Small intestine (tissue), 7 donors: ENCODE results near the gene PRDM1. TPM values are rescaled to one million over a fixed set of nuclear protein-coding genes. Genes with fewer than 3 reads are reported as not detected.

Experiments used
- DNase-seq, 2 donors: peaks; one replicate each; pipeline versions ENCODE4 v3.0.0 to v3.0.0-alpha.2; 2013
- FAIRE-seq: peaks from 2 replicates; lab custom pipeline; 2012; peaks lifted over from hg19 to GRCh38; lab: Jason Lieb, UNC
- H3K27ac ChIP-seq, 3 donors: one replicate each; pipeline ENCODE4 v1.5.1; 2013; ENCODE audit warnings: low read length in 2 of 3, mild to moderate bottlenecking in 2 of 3, control low read depth in 1 of 3, inconsistent platforms in 1 of 3, low read depth in 1 of 3, moderate library complexity in 1 of 3
- H3K27me3 ChIP-seq, 3 donors: one replicate each; pipeline ENCODE4 v1.6.1; 2013; ENCODE audit warnings: low read length in 3 of 3, inconsistent platforms in 1 of 3; ENCODE audit not compliant: control insufficient read depth in 3 of 3, insufficient read depth in 3 of 3
- H3K36me3 ChIP-seq, 3 donors: one replicate each; pipeline ENCODE4 v1.6.1; 2013; ENCODE audit warnings: low read length in 3 of 3, inconsistent platforms in 1 of 3, low read depth in 1 of 3, mild to moderate bottlenecking in 1 of 3, moderate library complexity in 1 of 3; ENCODE audit not compliant: control insufficient read depth in 3 of 3, insufficient read depth in 2 of 3
- H3K4me1 ChIP-seq, 3 donors: one replicate each; pipeline ENCODE4 v1.6.1; 2013; ENCODE audit warnings: low read length in 2 of 3, inconsistent platforms in 1 of 3, low read depth in 1 of 3, mild to moderate bottlenecking in 1 of 3, moderate library complexity in 1 of 3; ENCODE audit not compliant: control insufficient read depth in 3 of 3, insufficient read depth in 2 of 3
- H3K4me3 ChIP-seq, 3 donors: one replicate each; pipeline ENCODE4 v1.5.1; 2013; ENCODE audit warnings: low read length in 3 of 3, control low read depth in 1 of 3, inconsistent platforms in 1 of 3, low read depth in 1 of 3, mild to moderate bottlenecking in 1 of 3, moderate library complexity in 1 of 3
- H3K9me3 ChIP-seq, 2 donors: one replicate each; pipeline ENCODE4 v1.6.1; 2013; ENCODE audit warnings: low read depth in 1 of 2, low read length in 1 of 2; ENCODE audit not compliant: control insufficient read depth in 2 of 2, insufficient read depth in 1 of 2
- WGBS, 3 donors: extraction: QIAGEN DNeasy Blood & Tissue Kit; methylation state at CpG; one replicate each; pipeline ENCODE4 v1.1.7; 2013; 5-methylcytosine and 5-hydroxymethylcytosine counted together
- polyA plus RNA-seq, 4 donors: library from polyadenylated mRNA; stranded (reverse) in 3 of 4; unstranded in 1 of 4; fragments of 200-250 nt in 3 of 4; fragments of 120-200 nt in 1 of 4; gene quantifications; one replicate each; pipeline versions ENCODE4 v1.2.1 to v1.2.3, GENCODE V29; 2013
- donor health status: healthy with polysubstance abuse.
- donor health status: control.
- donor health status: control.
- donor health status: Bipolar disorder and iron deficiency.
- donor health status: healthy.

The PRDM1 gene
- polyA plus RNA-seq, 4 donors = 0.67 to 78.6 (median 2.8) TPM

DNA sequence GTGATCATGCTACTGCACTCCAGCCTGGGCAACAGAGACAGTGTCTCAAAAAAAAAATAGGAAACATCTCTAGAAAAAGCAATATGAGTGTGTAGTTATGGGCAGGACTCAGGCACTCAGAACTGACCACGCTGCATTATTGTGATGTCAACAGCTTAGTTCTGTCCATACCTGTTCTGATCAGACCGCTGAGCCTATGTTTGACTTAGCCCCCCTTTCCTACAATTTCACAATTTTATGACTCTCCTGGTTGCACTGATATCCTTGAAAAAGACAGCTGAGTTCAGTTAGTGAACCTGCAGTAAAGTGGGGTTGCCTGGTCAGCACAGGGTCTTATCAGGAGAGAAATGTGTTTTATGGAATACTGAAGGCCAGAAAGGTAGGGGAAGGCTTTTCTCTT lies 37.8 kb upstream of the PRDM1 start:
- peaks cover 0 to 7% (median 0%) of the 10 kb centered on the region in 3 donors for H3K36me3 ChIP-seq
- 25 to 70% (median 54%) methylated on average over 2 of the region's 2 CpGs for WGBS, 3 donors
- DNase-seq = peak in 1 of 2 donors; percentile 91
- H3K4me1 ChIP-seq = peaks cover 0 to 8% (median 7%) of the 10 kb centered on the region in 3 donors
- H3K4me3 ChIP-seq = peak overlapping the region in 1 of 3 donors; percentile 44
- no peaks in the 10 kb centered on the region for H3K9me3 ChIP-seq
- no peaks in the 10 kb centered on the region for H3K27me3 ChIP-seq
- no peak for FAIRE-seq
- H3K27ac ChIP-seq = peak overlapping the region in 1 of 3 donors; percentile 85

DNA sequence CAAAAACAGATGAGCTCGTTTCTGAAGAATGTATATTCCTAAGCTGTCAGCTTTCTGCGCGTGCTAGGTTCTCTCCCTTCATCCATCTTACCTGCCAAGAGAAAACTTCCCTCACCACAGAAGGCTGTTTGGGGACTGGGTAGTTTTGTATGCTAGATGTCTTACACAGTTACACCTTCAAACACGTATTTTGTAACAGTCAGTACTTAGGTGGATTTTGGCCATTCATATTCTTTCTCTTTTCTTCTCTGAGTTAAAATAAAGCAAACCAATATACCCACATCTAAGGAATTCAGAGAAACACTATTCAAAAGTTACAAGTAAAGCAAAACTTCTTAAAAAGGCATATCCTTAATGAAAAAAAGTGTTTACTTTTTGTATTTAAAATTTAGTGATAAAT lies 35.6 kb upstream of the PRDM1 start:
- DNase-seq (peak in 1 of 2 donors; percentile 21), FAIRE-seq (no peak)
- Histone ChIP-seq H3K4me3 (peak overlapping the region in 1 of 3 donors; percentile 25), H3K4me1 (peaks cover 0 to 10% (median 7%) of the 10 kb centered on the region in 3 donors), H3K27me3 (no peaks in the 10 kb centered on the region), H3K27ac (peak overlapping the region in 1 of 3 donors; percentile 85), H3K9me3 (no peaks in the 10 kb centered on the region), H3K36me3 (peaks cover 0 to 7% (median 0%) of the 10 kb centered on the region in 3 donors)
- 72 to 83% (median 83%) methylated on average over 4 of the region's 4 CpGs for WGBS, 3 donors

DNA sequence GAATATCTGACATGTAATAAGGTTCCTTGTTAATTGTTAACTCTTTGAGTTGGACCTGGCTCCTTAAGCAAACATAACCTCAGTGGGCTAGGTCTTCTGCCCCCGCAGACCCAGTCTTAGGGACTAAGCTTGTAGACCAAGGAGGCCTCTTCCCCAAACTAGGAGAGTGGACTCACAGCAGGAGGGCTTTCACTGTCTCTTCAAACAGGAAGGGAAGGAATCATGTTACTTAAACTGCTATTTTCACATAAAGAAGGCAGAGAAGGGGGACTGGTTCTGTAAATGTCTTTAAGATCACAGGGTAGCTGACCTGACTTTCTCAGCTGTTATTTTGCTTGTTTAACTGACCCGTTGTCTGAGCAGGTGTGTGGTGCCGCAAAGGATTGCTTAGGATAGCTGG lies 34.9 kb upstream of the PRDM1 start:
- Histone ChIP-seq H3K4me3 (peak overlapping the region in 1 of 3 donors; percentile 32), H3K9me3 (no peaks in the 10 kb centered on the region), H3K4me1 (peaks cover 0 to 12% (median 4%) of the 10 kb centered on the region in 3 donors), H3K36me3 (peaks cover 0 to 10% (median 0%) of the 10 kb centered on the region in 3 donors), H3K27ac (peak overlapping the region in 1 of 3 donors; percentile 85), H3K27me3 (no peaks in the 10 kb centered on the region)
- 42 to 58% (median 57%) methylated on average over 3 of the region's 3 CpGs for WGBS, 3 donors
- FAIRE-seq (no peak), DNase-seq (peak in 1 of 2 donors; percentile 73)

DNA sequence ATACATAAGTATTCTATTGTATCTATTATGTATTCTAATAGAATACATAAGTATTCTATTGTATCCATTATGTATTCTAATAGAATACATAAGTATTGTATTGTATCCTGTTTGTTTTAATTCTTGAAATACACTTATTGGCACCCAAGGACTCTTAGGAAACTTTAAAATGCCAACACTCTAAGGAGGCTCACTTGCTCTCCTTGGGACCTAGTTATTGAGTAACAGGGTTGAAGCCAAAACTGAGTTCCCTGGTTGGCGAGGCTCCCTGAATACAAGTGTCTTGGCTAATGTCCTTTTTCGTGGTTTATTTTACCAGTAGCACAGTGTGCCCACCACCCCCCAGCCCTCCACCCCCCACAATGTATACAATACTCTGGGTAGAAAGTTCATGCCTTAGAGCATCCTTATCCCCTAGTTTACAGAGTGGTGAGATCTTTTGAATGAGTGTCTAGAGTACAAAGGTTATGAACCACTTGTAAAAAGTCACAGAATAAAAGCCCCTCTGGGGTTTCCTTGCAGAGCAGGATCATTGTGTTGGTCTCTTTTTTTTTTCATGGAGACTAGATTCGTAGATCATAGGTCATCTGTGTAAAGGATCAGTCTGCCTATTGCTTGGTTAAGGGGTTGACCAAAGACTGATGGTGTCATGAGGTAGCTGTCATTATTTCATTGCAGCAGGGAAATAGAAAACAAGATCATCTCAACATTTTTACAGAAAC lies 32.5 kb upstream of the PRDM1 start:
- Histone ChIP-seq H3K27me3 (no peaks in the 10 kb centered on the region), H3K4me1 (peaks cover 0 to 22% (median 0%) of the 10 kb centered on the region in 3 donors), H3K9me3 (no peaks in the 10 kb centered on the region), H3K4me3 (no peak overlapping the region), H3K36me3 (peaks cover 0 to 17% (median 0%) of the 10 kb centered on the region in 3 donors), H3K27ac (peak overlapping the region in 1 of 3 donors; percentile 85)
- DNase-seq = peak in 1 of 2 donors; percentile 65
- WGBS, 3 donors = 51 to 67% (median 59%) methylated on average over 3 of the region's 3 CpGs
- FAIRE-seq = no peak

DNA sequence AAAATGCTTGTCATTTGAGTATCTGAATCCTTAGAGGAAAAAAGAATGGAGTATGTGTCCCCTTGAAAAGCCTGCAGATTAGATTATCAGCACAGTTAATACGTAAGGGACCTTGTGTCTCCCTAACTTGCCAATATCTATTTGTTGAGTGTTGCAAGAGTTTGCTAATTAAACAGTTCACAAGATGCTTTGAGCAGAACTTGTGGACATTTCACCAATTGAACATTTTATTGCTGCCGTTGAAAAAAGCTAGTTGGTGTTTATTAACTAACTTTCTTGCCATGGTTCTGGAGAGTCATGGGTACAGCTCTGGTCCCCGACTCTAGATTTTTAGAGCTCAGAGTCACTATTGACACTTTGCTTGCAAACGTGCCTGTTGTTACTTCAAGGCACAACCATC lies 30.6 kb upstream of the PRDM1 start:
- Histone ChIP-seq H3K27ac (peak overlapping the region in 1 of 3 donors; percentile 85), H3K4me1 (peaks cover 0 to 21% (median 0%) of the 10 kb centered on the region in 3 donors), H3K9me3 (no peaks in the 10 kb centered on the region), H3K27me3 (no peaks in the 10 kb centered on the region), H3K36me3 (peaks cover 0 to 14% (median 0%) of the 10 kb centered on the region in 3 donors), H3K4me3 (no peak overlapping the region)
- no peak for FAIRE-seq
- peak in 1 of 2 donors; percentile 53 for DNase-seq
- WGBS, 3 donors = 54 to 73% (median 60%) methylated on average over 4 of the region's 4 CpGs

DNA sequence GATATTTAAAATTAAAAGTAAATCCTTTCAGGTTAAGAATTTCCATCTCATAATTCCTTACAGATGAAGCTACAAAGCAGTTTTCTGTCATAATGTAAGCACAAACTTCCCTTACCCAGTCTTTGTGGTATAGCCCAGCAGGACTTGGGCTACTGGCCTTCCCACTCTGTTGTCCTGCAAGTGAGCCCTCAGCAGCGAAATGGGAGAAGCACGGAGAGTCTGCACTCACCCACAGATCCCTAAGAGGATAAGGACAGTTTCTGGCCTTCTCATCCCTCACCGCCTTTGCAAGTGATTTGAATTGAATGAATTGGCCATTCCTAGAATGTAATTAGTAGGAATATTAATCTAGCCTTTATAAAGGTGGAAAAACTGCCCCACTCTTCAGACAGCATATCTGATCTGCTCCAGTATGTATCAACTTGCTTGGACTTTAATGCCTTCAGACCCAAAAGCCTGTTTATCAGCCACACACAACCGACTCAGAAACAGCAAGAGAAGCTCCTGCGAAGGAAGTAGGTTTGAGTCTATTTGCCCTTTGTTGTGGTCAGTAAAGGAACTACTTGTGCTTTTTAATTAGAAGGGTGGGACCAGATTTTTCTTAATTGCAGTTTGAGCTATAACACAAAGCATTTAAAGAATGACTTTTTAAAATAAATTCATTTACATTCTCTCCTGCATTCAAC lies 29.9 kb upstream of the PRDM1 start:
- DNase-seq = peak; percentile 28 to 38
- H3K27ac ChIP-seq = peak overlapping the region in 1 of 3 donors; percentile 85
- no peaks in the 10 kb centered on the region for H3K9me3 ChIP-seq
- peaks cover 0 to 19% (median 0%) of the 10 kb centered on the region in 3 donors for H3K36me3 ChIP-seq
- WGBS, 3 donors = 61 to 74% (median 67%) methylated on average over 5 of the region's 5 CpGs
- H3K4me1 ChIP-seq = peaks cover 0 to 20% (median 0%) of the 10 kb centered on the region in 3 donors
- H3K4me3 ChIP-seq = no peak overlapping the region
- FAIRE-seq = no peak
- H3K27me3 ChIP-seq = no peaks in the 10 kb centered on the region

DNA sequence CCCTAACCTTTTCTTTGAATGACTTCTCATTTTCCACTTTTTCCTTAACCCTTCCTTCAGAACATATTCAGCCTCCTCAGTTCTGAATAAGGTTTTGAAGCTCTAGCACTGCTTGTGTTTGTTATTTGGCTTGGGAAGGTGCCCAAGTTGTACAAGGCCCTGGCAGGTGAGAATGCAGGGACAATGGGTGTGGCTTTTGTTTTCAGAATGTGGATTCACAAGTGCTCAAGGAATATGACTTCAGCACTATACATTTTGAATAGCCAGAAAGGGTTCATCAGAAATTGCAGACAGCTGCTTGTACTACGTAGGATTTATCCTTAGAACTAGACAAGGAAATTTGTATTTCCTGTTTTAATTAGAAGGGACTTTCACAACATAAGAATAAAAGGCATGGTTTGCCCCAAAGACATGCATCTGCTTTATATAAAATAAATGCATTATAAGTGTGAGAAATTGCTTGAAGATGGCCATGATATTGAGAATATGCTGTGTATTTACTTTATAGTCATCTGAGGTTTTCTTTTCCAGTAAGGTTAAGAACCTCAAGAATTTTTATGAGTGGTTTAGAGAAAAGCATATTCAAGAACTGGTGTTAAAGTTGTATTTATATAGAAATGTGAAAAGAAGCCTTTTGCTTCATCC lies 29.3 kb upstream of the PRDM1 start:
- Histone ChIP-seq H3K27me3 (no peaks in the 10 kb centered on the region), H3K9me3 (no peaks in the 10 kb centered on the region), H3K27ac (peak overlapping the region in 1 of 3 donors; percentile 85), H3K4me3 (no peak overlapping the region), H3K4me1 (peaks cover 0 to 20% (median 0%) of the 10 kb centered on the region in 3 donors), H3K36me3 (peaks cover 0 to 19% (median 0%) of the 10 kb centered on the region in 3 donors)
- FAIRE-seq (no peak), DNase-seq (peak; percentile 31 to 50)
- WGBS, 3 donors = 34 to 56% (median 41%) methylated on average over 1 of the region's 1 CpG

DNA sequence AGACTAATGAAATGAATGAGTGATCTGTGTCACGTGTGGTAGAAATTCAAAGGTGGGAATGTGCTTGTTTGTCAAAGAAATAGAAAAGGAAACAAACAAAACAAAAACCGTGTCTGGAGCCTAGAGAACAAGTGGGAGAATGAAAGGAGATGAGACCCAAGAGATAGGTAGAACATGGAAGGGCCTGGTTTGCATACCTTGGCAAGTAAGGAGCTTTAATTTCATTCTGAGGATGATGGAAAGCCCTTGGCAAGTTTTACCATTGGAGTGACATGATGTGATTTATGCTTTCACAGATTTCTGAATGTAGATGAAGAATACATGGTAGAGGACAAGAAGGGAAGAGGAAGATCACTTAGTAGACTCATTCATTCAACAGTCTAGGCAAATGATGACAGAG lies 26.8 kb upstream of the PRDM1 start:
- no peak overlapping the region for H3K4me3 ChIP-seq
- FAIRE-seq (no peak), DNase-seq (no peak)
- 83 to 89% (median 85%) methylated on average over 2 of the region's 2 CpGs for WGBS, 3 donors
- peaks cover 0 to 15% (median 0%) of the 10 kb centered on the region in 3 donors for H3K4me1 ChIP-seq
- no peaks in the 10 kb centered on the region for H3K9me3 ChIP-seq
- H3K27ac ChIP-seq = no peak overlapping the region
- H3K36me3 ChIP-seq = peaks cover 0 to 18% (median 0%) of the 10 kb centered on the region in 3 donors
- no peaks in the 10 kb centered on the region for H3K27me3 ChIP-seq
